Measurements from ENCODE around the gene RAP1A.

- TF ChIP-seq CTCF (IDR thresholded peaks at IDR 0.05): no peak
- TF ChIP-seq POLR2AphosphoS5 (IDR thresholded peaks at IDR 0.05): no peak
These were observed 5.7 kb downstream of the RAP1A start for GRCh38 chr1:111625276-111625675.
